Urinary bladder (tissue), 4 donors: Measurements from ENCODE around the gene SLC4A4. TPM values are rescaled to one million over a fixed set of nuclear protein-coding genes. Genes with fewer than 3 reads are reported as not detected.

Source experiments
- DNase-seq: peaks from one replicate; pipeline ENCODE4 v3.0.0-alpha.2; 2015; ENCODE audit errors: extremely low spot score
- H3K27ac ChIP-seq: one replicate; pipeline ENCODE4 v1.5.1; 2013; ENCODE audit warnings: low read depth, mild to moderate bottlenecking, moderate library complexity
- H3K36me3 ChIP-seq: one replicate; pipeline ENCODE4 v1.6.1; 2013; ENCODE audit warnings: mild to moderate bottlenecking, moderate library complexity; ENCODE audit not compliant: insufficient read depth
- H3K4me1 ChIP-seq: one replicate; pipeline ENCODE4 v1.6.1; 2013; ENCODE audit warnings: mild to moderate bottlenecking, moderate library complexity; ENCODE audit not compliant: insufficient read depth
- H3K4me3 ChIP-seq: one replicate; pipeline ENCODE4 v1.5.1; 2013; ENCODE audit warnings: low read depth, low read length
- WGBS: extraction: QIAGEN DNeasy Blood & Tissue Kit; methylation state at CpG from one replicate; pipeline ENCODE4 v1.1.7; 2013; 5-methylcytosine and 5-hydroxymethylcytosine counted together
- polyA plus RNA-seq: library from polyadenylated mRNA; stranded (reverse); fragments of 200-250 nt; gene quantifications from one replicate; pipeline ENCODE4 v1.2.3, GENCODE V29; 2013
- total RNA-seq: library from RNA; depleted of rRNA; stranded (reverse); fragments of >200 nt; gene quantifications from one replicate; pipeline ENCODE4 v1.2.3, GENCODE V29; 2014
- donor health status: healthy with polysubstance abuse.
- donor health status: healthy.

Gene SLC4A4
- total and polyA plus RNA-seq, 2 donors = 1.4 to 11.7 TPM

DNA sequence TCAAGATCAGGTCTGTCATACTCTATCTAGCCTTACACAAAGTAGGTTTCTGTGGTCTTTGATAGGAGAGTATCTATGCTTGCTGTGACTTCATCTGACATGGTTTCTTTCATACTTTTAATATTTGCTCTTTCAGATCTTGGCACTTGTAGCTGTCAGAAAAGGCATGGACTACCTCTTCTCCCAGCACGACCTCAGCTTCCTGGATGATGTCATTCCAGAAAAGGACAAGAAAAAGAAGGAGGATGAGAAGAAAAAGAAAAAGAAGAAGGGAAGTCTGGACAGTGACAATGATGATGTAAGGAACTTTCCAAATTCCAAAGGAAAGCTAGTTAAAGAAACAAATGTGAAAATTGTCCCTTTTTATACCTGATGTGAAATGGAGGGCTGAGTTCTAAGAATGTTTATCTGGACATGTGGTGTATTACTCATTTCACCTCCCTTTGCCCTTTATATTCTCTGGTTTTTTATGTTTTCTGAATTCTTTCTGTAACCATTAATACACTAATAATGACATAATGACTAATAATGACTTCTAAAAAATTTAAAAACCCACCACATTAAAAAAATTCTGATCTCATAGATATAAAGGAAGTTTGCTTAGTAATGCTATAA, 221.2 kb downstream of the SLC4A4 start:
- DNase-seq = no peak
- H3K27ac ChIP-seq = no peak overlapping the region
- no peaks in the 10 kb centered on the region for H3K4me1 ChIP-seq
- no peaks in the 10 kb centered on the region for H3K36me3 ChIP-seq
- H3K4me3 ChIP-seq = no peak overlapping the region
- WGBS = 0% methylated on average over 1 of the region's 1 CpG

- H3K36me3 ChIP-seq = no peaks in the 10 kb centered on the region
- WGBS = 91% methylated on average over 2 of the region's 2 CpGs
- no peak overlapping the region for H3K4me3 ChIP-seq
- no peak for DNase-seq
- no peaks in the 10 kb centered on the region for H3K4me1 ChIP-seq
- no peak overlapping the region for H3K27ac ChIP-seq
Observed at GRCh38 chr4:71564775-71565174, 226.0 kb downstream of the SLC4A4 start.

- Histone ChIP-seq H3K27ac (no peak overlapping the region), H3K4me3 (no peak overlapping the region), H3K4me1 (no peaks in the 10 kb centered on the region), H3K36me3 (no peaks in the 10 kb centered on the region)
- 63% methylated on average over 3 of the region's 3 CpGs for WGBS
- no peak for DNase-seq
Observed at GRCh38 chr4:71566856-71567255, 228.0 kb downstream of the SLC4A4 start.

DNA sequence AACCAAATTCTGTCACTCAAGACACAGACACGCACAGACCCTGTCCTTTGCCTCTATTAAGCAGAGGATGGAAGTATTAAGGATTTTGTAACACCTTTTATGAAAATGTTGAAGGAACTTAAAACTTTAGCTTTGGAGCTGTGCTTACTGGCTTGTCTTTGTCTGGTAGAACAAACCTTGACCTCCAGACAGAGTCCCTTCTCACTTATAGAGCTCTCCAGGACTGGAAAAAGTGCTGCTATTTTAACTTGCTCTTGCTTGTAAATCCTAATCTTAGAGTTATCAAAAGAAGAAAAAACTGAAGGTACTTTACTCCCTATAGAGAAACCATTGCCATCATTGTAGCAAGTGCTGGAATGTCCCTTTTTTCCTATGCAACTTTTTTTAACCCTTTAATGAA, 229.3 kb downstream of the SLC4A4 start:
- no peak for DNase-seq
- Histone ChIP-seq H3K27ac (no peak overlapping the region), H3K4me3 (no peak overlapping the region), H3K4me1 (no peaks in the 10 kb centered on the region), H3K36me3 (no peaks in the 10 kb centered on the region)
- 0% methylated on average over 1 of the region's 1 CpG for WGBS

DNA sequence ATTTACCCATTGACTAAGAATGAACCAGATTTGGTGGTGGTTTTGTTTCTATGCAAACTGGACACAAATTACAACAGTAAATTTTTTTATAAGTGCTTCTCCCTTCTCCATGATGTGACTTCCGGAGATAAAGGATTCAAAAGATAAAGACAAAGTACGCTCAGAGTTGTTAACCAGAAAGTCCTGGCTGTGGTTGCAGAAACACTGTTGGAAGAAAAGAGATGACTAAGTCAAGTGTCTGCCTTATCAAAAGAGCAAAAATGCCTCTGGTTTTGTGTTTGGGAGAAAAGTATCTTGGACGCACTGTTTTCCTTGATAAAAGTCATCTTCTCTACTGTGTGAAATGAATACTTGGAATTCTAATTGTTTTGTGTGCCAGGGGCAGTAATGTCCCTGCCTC, 231.7 kb downstream of the SLC4A4 start:
- no peak overlapping the region for H3K27ac ChIP-seq
- no peaks in the 10 kb centered on the region for H3K4me1 ChIP-seq
- no peak for DNase-seq
- no peak overlapping the region for H3K4me3 ChIP-seq
- WGBS = 37% methylated on average over 3 of the region's 3 CpGs
- H3K36me3 ChIP-seq = no peaks in the 10 kb centered on the region

DNA sequence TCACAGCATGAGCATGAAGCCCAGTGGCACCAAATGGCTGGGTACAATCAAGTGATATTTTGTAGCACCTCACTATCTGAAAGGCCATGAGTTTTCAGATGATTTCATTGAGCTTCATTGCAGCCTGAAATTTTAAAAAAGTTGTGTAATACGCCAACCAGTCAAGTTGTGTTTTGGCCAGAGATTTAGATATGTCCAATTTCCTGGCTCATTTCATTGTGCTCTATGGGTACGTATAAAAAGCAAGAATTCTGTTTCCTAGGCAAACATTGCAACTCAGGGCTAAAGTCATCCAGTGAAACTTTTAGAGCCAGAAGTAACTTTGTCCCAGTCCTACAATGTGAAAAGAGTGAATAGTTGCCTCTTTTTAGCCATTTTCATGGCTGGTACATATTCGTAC, 232.5 kb downstream of the SLC4A4 start:
- Histone ChIP-seq H3K4me3 (no peak overlapping the region), H3K4me1 (no peaks in the 10 kb centered on the region), H3K36me3 (no peaks in the 10 kb centered on the region), H3K27ac (no peak overlapping the region)
- WGBS = 88% methylated on average over 3 of the region's 3 CpGs
- no peak for DNase-seq

DNA sequence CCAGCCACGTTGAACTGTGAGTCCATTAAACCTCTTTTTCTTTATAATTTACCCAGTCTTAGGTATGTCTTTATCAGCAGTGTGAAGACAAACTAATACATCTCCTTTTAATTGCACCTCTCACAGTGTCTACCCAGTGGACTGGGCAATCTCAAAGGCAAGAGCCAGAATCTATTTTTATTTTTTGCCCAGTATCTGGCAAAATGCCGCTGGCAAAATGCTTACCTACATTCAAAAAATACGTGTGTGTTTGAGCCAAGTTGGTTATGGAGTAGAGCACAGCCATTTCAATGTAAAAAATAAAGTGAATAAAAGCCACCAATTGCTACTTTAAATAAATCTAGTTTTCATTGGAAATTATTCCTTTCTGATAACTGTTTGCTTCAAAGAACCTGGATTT, 245.2 kb downstream of the SLC4A4 start:
- H3K4me3 ChIP-seq = no peak overlapping the region
- no peaks in the 10 kb centered on the region for H3K36me3 ChIP-seq
- 76% methylated on average over 3 of the region's 3 CpGs for WGBS
- DNase-seq = no peak
- H3K4me1 ChIP-seq = no peaks in the 10 kb centered on the region
- H3K27ac ChIP-seq = no peak overlapping the region

DNA sequence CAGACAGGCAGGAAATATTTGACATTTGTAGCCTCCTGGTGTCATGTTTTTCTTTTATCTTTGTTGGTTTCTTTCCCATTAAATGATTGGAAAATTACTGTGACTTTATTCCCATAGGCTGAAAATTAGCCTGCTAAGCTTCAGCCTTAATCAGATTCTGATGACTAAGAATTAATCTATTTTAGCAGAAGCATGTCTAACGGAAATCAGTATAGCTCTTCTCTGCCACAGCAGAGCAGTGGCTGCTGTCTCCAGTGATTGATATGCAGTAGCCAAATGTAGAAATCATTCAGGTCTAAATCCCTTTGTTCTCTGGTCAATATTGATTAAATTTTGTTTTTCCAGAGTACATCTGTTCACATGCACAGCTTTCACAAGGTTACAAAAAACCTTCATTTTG, 245.8 kb downstream of the SLC4A4 start:
- 76% methylated on average over 1 of the region's 1 CpG for WGBS
- H3K36me3 ChIP-seq = no peaks in the 10 kb centered on the region
- H3K4me1 ChIP-seq = no peaks in the 10 kb centered on the region
- no peak for DNase-seq
- no peak overlapping the region for H3K27ac ChIP-seq
- no peak overlapping the region for H3K4me3 ChIP-seq

- Histone ChIP-seq H3K4me1 (no peaks in the 10 kb centered on the region), H3K36me3 (no peaks in the 10 kb centered on the region), H3K27ac (no peak overlapping the region), H3K4me3 (no peak overlapping the region)
- WGBS = 74% methylated on average over 4 of the region's 4 CpGs
- DNase-seq = no peak
Observed at GRCh38 chr4:71586087-71586763, 247.4 kb downstream of the SLC4A4 start.

- no peak for DNase-seq
- Histone ChIP-seq H3K4me3 (no peak overlapping the region), H3K36me3 (no peaks in the 10 kb centered on the region), H3K27ac (no peak overlapping the region), H3K4me1 (no peaks in the 10 kb centered on the region)
- WGBS = 92% methylated on average over 1 of the region's 1 CpG
Observed at GRCh38 chr4:71587995-71588394, 249.2 kb downstream of the SLC4A4 start.

DNA sequence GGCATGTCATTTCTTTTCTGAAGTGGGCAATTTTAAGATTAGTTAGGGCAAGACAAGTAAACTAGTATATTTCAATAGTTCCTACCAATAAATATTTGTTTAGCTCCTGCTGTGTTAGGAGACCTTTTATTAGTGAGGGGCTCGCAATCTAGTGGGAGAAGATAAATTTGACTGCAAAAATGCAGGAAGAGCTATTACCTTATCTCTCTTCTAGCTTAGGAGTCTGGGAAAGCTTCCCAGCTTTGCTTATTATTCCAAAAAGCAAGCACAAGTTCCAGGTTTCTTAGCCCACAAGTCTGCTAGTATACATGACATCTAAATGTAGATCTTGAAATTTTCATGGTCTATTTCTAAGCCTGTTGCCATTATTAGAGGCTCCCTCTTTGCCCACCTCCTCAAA, 254.0 kb downstream of the SLC4A4 start:
- DNase-seq = no peak
- no peak overlapping the region for H3K4me3 ChIP-seq
- WGBS = 25% methylated on average over 1 of the region's 1 CpG
- no peaks in the 10 kb centered on the region for H3K4me1 ChIP-seq
- no peaks in the 10 kb centered on the region for H3K36me3 ChIP-seq
- no peak overlapping the region for H3K27ac ChIP-seq

DNA sequence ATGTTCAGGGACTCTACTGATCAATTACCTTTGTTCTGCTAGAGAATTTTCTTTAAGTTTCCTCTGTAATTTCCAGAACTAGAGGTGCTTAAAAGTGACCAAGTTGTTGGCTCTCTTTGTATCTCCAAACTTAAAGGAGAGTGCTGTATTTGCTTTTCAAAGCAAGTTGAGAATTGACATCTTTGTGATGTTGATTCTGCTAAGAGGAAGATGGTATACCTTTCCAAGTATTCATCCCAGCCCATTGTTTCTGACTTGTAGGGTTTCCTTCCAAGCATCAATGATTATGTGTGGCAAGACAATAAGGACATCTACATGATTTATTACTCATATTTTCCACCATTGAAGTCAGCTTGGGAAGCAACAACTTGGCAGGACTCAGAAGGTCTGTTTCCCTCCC, 254.5 kb downstream of the SLC4A4 start:
- H3K4me3 ChIP-seq = no peak overlapping the region
- DNase-seq = no peak
- no peaks in the 10 kb centered on the region for H3K4me1 ChIP-seq
- no peaks in the 10 kb centered on the region for H3K36me3 ChIP-seq
- H3K27ac ChIP-seq = no peak overlapping the region

DNA sequence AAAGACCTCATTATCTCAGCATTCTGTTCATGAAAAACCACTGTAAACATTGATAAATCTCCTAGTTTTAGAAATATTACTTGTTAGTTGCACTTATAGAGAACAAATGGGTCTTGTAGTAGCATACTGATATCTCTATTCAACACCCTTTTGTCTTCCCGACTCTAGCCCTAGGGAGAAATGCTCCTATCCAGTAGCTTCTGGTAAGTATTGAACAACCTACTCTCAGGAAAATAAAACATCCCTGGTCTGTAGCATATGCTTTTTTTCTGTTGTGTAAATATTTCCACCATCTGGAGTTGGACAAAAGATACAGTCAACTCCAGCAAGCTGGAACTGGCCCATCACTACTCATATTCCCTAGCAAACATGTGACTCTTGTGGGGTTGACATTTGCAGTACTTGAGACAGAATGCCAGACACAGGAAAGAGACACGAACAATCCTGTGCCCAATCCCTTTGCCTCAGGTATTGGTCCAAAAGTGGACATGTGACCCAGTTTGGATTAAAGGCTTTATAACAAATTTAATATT, 256.8 kb downstream of the SLC4A4 start:
- H3K27ac ChIP-seq = no peak overlapping the region
- DNase-seq = no peak
- H3K4me1 ChIP-seq = no peaks in the 10 kb centered on the region
- H3K4me3 ChIP-seq = no peak overlapping the region
- H3K36me3 ChIP-seq = no peaks in the 10 kb centered on the region
- WGBS = 33% methylated on average over 2 of the region's 2 CpGs

DNA sequence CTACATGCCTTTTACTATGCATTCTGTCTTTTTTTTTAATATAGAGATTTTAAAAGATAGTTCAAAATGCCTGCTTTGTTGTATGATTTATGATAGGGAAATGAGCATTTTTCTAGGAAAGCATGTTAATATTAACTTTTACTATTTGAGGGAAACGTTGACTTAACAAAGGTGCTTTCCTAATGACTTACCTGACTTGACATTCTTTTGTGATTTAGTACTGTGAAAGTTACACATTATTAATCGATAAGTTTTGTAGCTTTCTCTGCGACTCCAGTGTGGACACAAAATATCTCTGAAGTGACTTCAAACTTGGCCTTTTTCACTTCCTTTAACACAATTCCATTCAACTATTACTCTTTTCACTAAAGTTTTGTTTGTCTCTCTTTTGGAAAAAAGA, 260.8 kb downstream of the SLC4A4 start:
- WGBS = 64% methylated on average over 3 of the region's 3 CpGs
- Histone ChIP-seq H3K4me1 (no peaks in the 10 kb centered on the region), H3K4me3 (no peak overlapping the region), H3K36me3 (no peaks in the 10 kb centered on the region), H3K27ac (no peak overlapping the region)
- DNase-seq = no peak
